ENCODE measurements around the gene CNPY1. TPM values are rescaled to one million over a fixed set of nuclear protein-coding genes. Genes with fewer than 3 reads are reported as not detected.

The CNPY1 gene
- total and polyA plus RNA-seq, 2 donors (not counting 1 experiment from before 2014, with no cell fraction given), result not detected

DNA sequence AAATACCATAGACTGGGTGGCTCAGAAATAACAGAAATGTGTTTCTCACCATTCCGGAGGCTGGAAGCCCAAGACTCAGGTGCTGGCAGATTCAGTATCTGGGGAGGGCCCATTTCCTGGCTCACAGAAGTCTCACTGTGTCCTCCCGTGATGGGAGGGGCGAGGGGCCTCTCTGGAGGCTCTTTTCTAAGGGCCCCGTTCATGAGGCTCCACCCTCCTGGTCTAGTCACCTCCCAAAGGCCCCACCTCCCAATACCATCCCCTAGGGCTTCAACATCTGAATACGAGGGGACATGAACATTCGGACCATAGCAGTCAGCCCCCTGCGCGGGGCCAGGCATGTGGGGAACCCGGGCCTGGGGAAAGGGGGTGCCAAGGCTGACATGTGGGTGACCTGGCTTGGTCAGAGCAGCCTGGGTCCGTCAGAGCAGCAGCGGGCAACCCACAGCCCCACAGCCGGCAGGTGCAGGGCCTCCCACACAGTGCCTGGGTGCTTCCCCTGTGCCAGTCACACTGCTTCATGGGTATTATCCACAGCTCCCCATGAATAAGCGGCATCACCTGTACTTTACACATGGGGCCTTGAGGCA, 13.3 kb upstream of the CNPY1 start:
- Histone ChIP-seq H4K20me1 (ENCODE audit: control insufficient read depth, extremely low read depth, insufficient read depth, low read length) (no peaks in the 10 kb centered on the region), H3K36me3 (ENCODE audit: control insufficient read depth, insufficient read depth, low read length) (no peaks in the 10 kb centered on the region), H3K27me3 (ENCODE audit: control insufficient read depth, insufficient read depth, low read length) (no peaks in the 10 kb centered on the region), H2AFZ (ENCODE audit: low read length) (no peak overlapping the region), H3K9ac (ENCODE audit: insufficient read depth, low read length) (no peak overlapping the region), H3K27ac (ENCODE audit: insufficient read depth, low read length) (no peak overlapping the region), H3K9me3 (ENCODE audit: control insufficient read depth, insufficient read depth, low read depth, low read length) (no peaks in the 10 kb centered on the region), H3K4me2 (ENCODE audit: extremely low read depth, insufficient read depth, low read length) (no peak overlapping the region), H3K4me1 (ENCODE audit: control insufficient read depth, extremely low read depth, insufficient read depth, low read length) (no peaks in the 10 kb centered on the region), H3K79me2 (ENCODE audit: control insufficient read depth, insufficient read depth, low read length) (no peaks in the 10 kb centered on the region), H3K4me3 (replicated peaks in 1 of 4; ENCODE audit: control extremely low read depth in 1 of 4, insufficient read depth in 1 of 4, low read depth in 3 of 4, low read length in 4 of 4) (no peak overlapping the region)
- DNase-seq (ENCODE audit: low read depth in 2 of 2), result no peak
- no peak for TF ChIP-seq EZH2 (IDR thresholded peaks at IDR 0.05; ENCODE audit: low read length, missing control alignments)
- TF ChIP-seq, protein P1, sequence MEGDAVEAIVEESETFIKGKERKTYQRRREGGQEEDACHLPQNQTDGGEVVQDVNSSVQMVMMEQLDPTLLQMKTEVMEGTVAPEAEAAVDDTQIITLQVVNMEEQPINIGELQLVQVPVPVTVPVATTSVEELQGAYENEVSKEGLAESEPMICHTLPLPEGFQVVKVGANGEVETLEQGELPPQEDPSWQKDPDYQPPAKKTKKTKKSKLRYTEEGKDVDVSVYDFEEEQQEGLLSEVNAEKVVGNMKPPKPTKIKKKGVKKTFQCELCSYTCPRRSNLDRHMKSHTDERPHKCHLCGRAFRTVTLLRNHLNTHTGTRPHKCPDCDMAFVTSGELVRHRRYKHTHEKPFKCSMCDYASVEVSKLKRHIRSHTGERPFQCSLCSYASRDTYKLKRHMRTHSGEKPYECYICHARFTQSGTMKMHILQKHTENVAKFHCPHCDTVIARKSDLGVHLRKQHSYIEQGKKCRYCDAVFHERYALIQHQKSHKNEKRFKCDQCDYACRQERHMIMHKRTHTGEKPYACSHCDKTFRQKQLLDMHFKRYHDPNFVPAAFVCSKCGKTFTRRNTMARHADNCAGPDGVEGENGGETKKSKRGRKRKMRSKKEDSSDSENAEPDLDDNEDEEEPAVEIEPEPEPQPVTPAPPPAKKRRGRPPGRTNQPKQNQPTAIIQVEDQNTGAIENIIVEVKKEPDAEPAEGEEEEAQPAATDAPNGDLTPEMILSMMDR (conservative IDR thresholded peaks at IDR 0.05 in 1 of 2, IDR thresholded peaks at IDR 0.05 in 1 of 2; ENCODE audit: low read depth in 1 of 2, low read length in 2 of 2), result no peak

DNA sequence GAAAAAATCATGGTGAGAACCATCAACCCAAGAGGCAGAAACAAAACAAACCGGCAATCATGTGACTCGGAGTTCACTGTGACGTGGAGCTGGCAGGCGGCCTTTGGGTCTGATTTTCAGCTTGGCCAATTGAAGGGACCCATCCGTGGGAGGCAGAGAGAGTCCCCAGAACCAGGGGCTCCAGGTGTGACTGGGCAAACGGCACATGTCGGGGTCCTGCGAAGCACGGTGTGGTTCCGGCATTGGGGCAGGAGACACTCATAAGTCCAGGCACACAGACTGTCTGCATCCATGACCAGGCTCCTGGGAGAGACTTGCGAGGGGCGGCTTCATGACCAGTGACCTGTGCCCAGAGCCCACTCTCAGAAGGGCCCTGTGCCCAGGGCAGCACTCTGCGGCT, 12.6 kb upstream of the CNPY1 start:
- TF ChIP-seq, protein P1 (conservative IDR thresholded peaks at IDR 0.05 in 1 of 2, IDR thresholded peaks at IDR 0.05 in 1 of 2; ENCODE audit: low read depth in 1 of 2, low read length in 2 of 2), result no peak
- TF ChIP-seq EZH2 (IDR thresholded peaks at IDR 0.05; ENCODE audit: low read length, missing control alignments), result no peak
- H3K4me3 ChIP-seq (replicated peaks in 1 of 4; ENCODE audit: control extremely low read depth in 1 of 4, insufficient read depth in 1 of 4, low read depth in 3 of 4, low read length in 4 of 4), result no peak overlapping the region
- DNase-seq (ENCODE audit: low read depth in 2 of 2), result no peak

DNA sequence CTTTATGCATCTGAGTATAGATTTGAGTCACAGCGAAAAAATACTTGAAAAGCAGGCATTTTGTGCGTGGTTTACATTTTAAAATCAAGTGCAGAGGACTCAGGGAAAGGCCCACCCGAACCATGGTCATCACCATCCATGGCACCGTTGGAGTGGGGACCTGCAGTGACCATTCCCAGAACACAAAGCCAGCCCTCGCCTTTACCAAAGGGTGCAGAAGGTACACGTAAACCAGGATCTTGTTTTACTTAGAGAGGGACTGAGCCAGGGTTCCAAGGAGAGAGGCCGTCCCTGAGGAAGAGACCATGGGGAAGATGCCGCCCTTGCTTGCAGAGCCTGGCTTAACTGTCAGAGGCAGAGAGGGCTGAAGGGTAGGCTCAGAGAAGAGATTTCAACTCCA, 12.0 kb upstream of the CNPY1 start:
- no peak overlapping the region for H3K27ac ChIP-seq (ENCODE audit: insufficient read depth, low read length)
- no peaks in the 10 kb centered on the region for H3K27me3 ChIP-seq (ENCODE audit: control insufficient read depth, insufficient read depth, low read length)
- H3K4me1 ChIP-seq (ENCODE audit: control insufficient read depth, extremely low read depth, insufficient read depth, low read length), result no peaks in the 10 kb centered on the region
- no peak for DNase-seq (ENCODE audit: low read depth in 2 of 2)
- no peak overlapping the region for H3K4me2 ChIP-seq (ENCODE audit: extremely low read depth, insufficient read depth, low read length)
- no peaks in the 10 kb centered on the region for H3K9me3 ChIP-seq (ENCODE audit: control insufficient read depth, insufficient read depth, low read depth, low read length)
- H3K36me3 ChIP-seq (ENCODE audit: control insufficient read depth, insufficient read depth, low read length), result no peaks in the 10 kb centered on the region
- no peak overlapping the region for H3K4me3 ChIP-seq (replicated peaks in 1 of 4; ENCODE audit: control extremely low read depth in 1 of 4, insufficient read depth in 1 of 4, low read depth in 3 of 4, low read length in 4 of 4)
- H3K79me2 ChIP-seq (ENCODE audit: control insufficient read depth, insufficient read depth, low read length), result no peaks in the 10 kb centered on the region
- H3K9ac ChIP-seq (ENCODE audit: insufficient read depth, low read length), result no peak overlapping the region
- TF ChIP-seq, protein P1 (conservative IDR thresholded peaks at IDR 0.05 in 1 of 2, IDR thresholded peaks at IDR 0.05 in 1 of 2; ENCODE audit: low read depth in 1 of 2, low read length in 2 of 2), result no peak
- no peak for TF ChIP-seq EZH2 (IDR thresholded peaks at IDR 0.05; ENCODE audit: low read length, missing control alignments)
- H2AFZ ChIP-seq (ENCODE audit: low read length), result no peak overlapping the region
- H4K20me1 ChIP-seq (ENCODE audit: control insufficient read depth, extremely low read depth, insufficient read depth, low read length), result no peaks in the 10 kb centered on the region

More for the DNA sequence above, 12.6 kb upstream of the CNPY1 start:
- H3K9ac ChIP-seq (ENCODE audit: insufficient read depth, low read length), result no peak overlapping the region
- H3K36me3 ChIP-seq (ENCODE audit: control insufficient read depth, insufficient read depth, low read length), result no peaks in the 10 kb centered on the region
- H2AFZ ChIP-seq (ENCODE audit: low read length), result no peak overlapping the region
- no peak overlapping the region for H3K4me2 ChIP-seq (ENCODE audit: extremely low read depth, insufficient read depth, low read length)
- H3K27ac ChIP-seq (ENCODE audit: insufficient read depth, low read length), result no peak overlapping the region
- H4K20me1 ChIP-seq (ENCODE audit: control insufficient read depth, extremely low read depth, insufficient read depth, low read length), result no peaks in the 10 kb centered on the region
- no peaks in the 10 kb centered on the region for H3K9me3 ChIP-seq (ENCODE audit: control insufficient read depth, insufficient read depth, low read depth, low read length)
- H3K27me3 ChIP-seq (ENCODE audit: control insufficient read depth, insufficient read depth, low read length), result no peaks in the 10 kb centered on the region
- H3K79me2 ChIP-seq (ENCODE audit: control insufficient read depth, insufficient read depth, low read length), result no peaks in the 10 kb centered on the region
- no peaks in the 10 kb centered on the region for H3K4me1 ChIP-seq (ENCODE audit: control insufficient read depth, extremely low read depth, insufficient read depth, low read length)

All from fibroblast of lung (primary cell).